ENCODE data around the gene FRMPD2. TPM values are rescaled to one million over a fixed set of nuclear protein-coding genes. Genes with fewer than 3 reads are reported as not detected.

The FRMPD2 gene
- total and polyA plus RNA-seq, 2 donors (not counting 3 experiments of a cell fraction or from before 2014, with no cell fraction given), result 0.42 TPM; not detected in 1

DNA sequence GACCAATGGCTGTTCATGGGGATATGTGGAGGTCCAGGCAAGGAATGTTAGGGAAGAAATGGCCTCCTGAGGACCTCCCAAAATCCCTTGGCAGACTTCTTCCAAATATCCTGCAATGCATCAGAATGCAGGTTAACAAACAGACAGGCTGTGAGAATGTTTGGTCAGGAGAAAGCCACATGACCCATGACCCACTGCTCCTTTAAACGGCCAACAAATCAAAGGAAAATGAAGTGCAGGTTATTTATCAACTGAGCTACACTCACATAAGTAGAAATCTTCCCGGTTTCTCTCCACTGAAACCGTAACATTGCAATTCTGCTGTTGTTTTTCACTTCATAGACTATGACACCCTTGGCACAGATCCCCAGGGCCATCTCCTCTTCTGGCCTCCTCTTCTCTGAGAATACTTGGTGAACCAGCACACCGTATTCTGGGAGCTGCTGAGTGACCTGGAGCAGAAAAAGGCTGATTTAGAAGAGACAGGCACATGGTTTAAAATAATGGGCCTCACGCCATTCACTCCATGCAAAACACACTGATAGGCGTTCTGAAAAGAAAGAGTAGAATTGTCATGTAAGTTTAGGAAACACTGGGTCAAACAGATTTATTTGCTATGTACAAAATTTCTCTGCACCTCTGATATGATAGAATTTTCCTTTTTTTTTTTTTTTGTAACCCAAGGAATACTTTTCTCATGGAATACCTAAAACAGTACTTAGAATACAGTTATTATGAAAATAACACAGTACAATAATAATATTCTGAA is 67.8 kb downstream of the FRMPD2 start:
- H3K4me3 ChIP-seq (replicated peaks in 1 of 3; ENCODE audit: insufficient read depth in 1 of 3, low read depth in 1 of 3, low read length in 3 of 3), result no peak overlapping the region
- H3K27ac ChIP-seq (ENCODE audit: insufficient read depth, low read depth, low read length), result no peak overlapping the region

More for the DNA sequence above, 67.8 kb downstream of the FRMPD2 start:
- Histone ChIP-seq H3K9me3 (replicated peaks; ENCODE audit: control insufficient read depth, insufficient read depth, low read length) (no peaks in the 10 kb centered on the region), H2AFZ (ENCODE audit: low read depth, low read length) (no peak overlapping the region), H3K9ac (replicated peaks; ENCODE audit: extremely low read depth, insufficient read depth, low read length) (no peak overlapping the region), H3K36me3 (ENCODE audit: control insufficient read depth in 2 of 2, extremely low read depth in 1 of 2, insufficient read depth in 2 of 2, low read length in 2 of 2) (no peaks in the 10 kb centered on the region), H3K4me1 (ENCODE audit: control insufficient read depth, extremely low read depth, insufficient read depth, low read length) (no peaks in the 10 kb centered on the region), H4K20me1 (replicated peaks; ENCODE audit: control insufficient read depth, extremely low read depth, insufficient read depth, low read length) (no peaks in the 10 kb centered on the region), H3K79me2 (ENCODE audit: control insufficient read depth, insufficient read depth, low read length) (no peaks in the 10 kb centered on the region), H3K9me1 (replicated peaks; ENCODE audit: control insufficient read depth, extremely low read depth, insufficient read depth, low read length) (no peaks in the 10 kb centered on the region), H3K4me2 (ENCODE audit: insufficient read depth, low read length) (no peak overlapping the region), H3K27me3 (ENCODE audit: control insufficient read depth in 2 of 2, insufficient read depth in 2 of 2, low read length in 2 of 2) (peaks cover 3 to 8% of the 10 kb centered on the region in 2 experiments)
- CTCF ChIA-PET, result no interaction called here
- TF ChIP-seq MYC (IDR thresholded peaks at IDR 0.05; ENCODE audit: low read depth, low read length) (no peak), POLR2AphosphoS5 (IDR thresholded peaks at IDR 0.05; ENCODE audit: insufficient read depth, low read depth, low read length) (no peak)
- TF ChIP-seq, protein P1, sequence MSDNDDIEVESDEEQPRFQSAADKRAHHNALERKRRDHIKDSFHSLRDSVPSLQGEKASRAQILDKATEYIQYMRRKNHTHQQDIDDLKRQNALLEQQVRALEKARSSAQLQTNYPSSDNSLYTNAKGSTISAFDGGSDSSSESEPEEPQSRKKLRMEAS (IDR thresholded peaks at IDR 0.05; ENCODE audit: insufficient read depth, insufficient read length), result no peak
- TF ChIP-seq, protein P2, sequence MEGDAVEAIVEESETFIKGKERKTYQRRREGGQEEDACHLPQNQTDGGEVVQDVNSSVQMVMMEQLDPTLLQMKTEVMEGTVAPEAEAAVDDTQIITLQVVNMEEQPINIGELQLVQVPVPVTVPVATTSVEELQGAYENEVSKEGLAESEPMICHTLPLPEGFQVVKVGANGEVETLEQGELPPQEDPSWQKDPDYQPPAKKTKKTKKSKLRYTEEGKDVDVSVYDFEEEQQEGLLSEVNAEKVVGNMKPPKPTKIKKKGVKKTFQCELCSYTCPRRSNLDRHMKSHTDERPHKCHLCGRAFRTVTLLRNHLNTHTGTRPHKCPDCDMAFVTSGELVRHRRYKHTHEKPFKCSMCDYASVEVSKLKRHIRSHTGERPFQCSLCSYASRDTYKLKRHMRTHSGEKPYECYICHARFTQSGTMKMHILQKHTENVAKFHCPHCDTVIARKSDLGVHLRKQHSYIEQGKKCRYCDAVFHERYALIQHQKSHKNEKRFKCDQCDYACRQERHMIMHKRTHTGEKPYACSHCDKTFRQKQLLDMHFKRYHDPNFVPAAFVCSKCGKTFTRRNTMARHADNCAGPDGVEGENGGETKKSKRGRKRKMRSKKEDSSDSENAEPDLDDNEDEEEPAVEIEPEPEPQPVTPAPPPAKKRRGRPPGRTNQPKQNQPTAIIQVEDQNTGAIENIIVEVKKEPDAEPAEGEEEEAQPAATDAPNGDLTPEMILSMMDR (IDR thresholded peaks at IDR 0.05; ENCODE audit: extremely low read depth in 1 of 2, insufficient read depth in 1 of 2, low read depth in 1 of 2, low read length in 2 of 2), result no peak
- POLR2A ChIA-PET, result no interaction called here
- intact Hi-C loops (cut with micrococcal nuclease), result no loop called here
- no TSS peak for BruUV-seq (replicated peaks)
- dilution Hi-C loops (cut with MboI; ENCODE audit: extremely low pct_ligation_motif_present, low sequenced_read_pairs), result no loop called here
- DNase-seq (ENCODE audit: low read depth, low spot score) (no peak), FAIRE-seq (no peak)

Data from endothelial cell of umbilical vein (primary cell).